Left kidney (tissue), 2 donors: ENCODE data around the gene BHLHE23. TPM values are rescaled to one million over a fixed set of nuclear protein-coding genes. Genes with fewer than 3 reads are reported as not detected.

Source experiments
- DNase-seq: peaks from one replicate; pipeline ENCODE4 v3.0.0-alpha.2; 2013
- polyA plus RNA-seq: library from polyadenylated mRNA; unstranded; fragments of 120-200 nt; gene quantifications from one replicate; pipeline ENCODE4 v1.2.1, GENCODE V29; 2013; ENCODE audit not compliant: insufficient read length

The BHLHE23 gene
- polyA plus RNA-seq, 1 donor = not detected

DNA sequence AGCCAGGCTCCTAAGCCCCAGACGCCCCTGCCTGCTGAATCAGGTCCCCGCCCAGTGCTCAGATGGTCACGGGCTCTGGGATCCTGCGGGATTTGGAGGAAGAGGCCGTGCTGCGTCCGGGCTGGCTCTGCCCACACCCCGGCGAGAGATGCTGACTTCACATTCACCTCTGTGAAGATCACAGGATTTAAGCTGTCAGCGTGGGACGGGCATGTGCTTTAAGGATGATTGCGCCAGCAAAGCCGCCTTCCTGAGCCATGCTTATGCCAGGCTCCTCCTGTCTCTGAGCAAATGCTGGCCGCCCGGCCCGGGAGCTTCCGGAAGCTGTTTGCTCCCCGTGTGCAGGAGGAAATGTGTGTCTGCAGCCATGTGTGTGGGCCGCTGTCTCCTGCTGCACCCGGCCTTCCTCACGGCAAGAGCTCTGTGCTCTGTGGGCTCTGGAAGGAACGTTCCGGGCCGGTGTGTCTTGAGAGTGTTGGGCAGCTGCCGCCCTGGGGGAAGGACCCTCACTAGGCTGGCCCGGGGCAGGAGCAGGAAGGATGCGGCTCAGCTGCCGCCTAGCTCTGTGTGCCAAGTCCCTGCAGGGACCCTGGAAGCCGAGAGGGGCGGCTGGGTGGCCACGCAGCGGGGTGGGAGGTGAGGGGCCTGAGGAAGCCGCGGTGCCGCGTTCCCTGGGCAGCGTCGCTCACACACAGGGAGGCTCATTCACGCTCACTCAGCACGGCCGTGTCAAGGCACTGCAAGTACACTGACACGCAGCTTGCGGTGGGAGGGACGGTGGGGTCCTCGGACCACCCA lies 19.0 kb upstream of the BHLHE23 start:
- no peak for DNase-seq

DNA sequence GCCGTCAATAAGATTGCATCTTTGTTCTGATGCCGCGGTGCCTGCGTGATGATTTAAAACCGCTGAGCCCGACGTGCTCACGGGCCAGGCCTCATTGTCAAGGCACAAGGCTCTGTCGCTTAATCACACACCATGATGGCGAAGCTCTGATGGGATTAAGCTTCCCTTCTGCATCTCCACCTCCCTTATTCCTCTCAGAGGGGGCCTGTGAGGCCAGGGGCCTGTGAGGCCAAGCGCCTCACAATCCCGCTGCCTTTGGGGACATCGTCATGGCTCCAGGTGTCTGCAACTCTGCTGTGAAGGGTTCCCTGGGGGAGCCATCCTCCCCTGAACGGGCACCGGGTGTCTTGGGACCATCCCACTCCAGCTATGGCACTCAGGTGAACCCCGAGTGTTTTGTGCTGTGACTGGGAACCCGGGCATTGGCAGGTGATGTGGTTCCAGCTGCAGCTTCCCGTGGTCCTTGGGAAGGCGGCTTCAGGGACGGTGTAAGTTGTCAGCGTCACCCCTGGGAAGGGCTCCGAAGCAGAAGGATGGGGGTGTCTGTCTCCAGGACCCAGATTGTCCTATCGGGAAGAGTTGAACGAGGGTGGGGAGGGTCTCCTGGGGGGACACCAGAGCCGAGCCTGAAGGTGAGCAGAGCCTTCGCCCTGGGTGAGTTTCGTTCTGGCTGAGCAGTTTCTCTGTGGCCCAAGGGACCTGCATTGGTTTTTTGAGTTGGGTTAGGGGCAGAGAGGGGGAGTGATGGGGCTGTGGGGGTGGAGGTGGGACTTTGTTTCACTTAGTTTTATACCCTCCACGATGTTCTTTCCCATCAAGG lies 18.0 kb upstream of the BHLHE23 start:
- DNase-seq = no peak

DNA sequence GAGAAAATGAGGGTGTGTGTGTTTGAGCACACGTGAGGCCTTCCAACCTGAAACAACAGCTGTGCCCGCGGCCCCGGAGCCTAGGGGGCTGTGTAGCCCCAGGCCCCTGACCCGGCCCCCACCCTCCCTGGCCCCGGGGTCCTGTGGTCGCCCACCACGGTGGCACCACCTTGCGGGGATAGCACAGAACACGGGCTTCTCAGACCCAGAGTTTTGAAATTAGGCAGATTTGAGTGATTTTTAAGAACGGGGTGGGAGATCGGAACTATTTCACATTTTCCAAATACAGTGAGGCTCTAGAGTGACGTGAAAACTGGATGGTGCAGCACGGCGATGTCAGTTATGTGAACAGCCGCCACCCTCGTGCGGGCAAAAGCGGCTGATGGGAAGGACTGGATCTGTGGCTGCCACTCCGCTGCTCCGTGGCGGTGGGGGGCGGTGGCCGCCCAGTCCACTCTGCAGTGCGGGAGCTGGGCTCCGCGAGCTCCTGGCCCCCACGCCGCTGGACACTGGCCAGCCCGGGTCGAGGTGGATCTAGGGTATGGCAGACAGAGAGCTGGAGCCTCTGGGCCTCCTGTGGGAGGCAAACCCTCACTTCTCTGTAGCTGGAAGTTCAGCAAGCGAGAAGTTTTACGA lies 17.3 kb upstream of the BHLHE23 start:
- DNase-seq = no peak

DNA sequence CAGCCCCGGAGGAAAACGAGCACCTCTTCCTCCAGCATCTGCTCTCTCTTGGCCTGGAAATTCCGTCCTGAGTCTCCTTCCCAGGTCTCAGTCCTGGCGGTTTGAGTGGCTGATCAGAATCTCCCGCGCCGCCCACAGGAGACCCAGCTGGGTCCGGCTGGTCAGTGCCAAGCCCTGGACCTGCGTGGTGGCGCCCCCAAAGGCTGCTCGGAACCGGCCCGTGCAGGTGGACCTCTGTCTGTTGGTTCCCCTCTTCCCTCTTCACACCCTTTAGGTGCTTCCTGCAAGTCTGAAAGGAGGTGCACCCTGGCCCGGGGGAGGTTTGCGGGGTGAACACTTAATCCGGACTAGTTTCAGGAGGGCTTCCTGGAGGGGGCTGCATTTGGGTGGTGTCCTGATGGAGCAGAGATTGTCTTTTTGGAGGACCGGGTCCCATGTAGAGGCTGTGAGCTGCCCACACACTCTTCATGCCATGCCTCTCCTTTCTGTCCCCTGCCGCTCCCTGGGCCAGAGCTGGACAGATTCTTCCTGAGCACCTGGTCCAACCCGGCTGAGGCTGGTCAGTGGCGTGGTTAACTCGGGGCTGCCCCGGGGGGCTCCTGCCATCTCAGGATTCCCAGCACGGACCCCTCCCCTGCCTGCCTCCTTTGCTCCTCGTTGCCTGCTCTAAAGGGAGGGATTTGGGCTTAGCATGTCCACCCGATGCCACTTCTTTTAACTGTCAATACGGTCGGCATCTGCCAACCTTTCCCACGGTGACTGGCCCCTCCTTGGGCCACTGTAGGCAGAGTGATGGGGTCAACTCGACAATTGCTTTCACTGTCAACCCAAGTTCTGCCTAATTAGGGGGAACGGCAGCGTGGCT lies 16.5 kb upstream of the BHLHE23 start:
- DNase-seq = no peak

DNA sequence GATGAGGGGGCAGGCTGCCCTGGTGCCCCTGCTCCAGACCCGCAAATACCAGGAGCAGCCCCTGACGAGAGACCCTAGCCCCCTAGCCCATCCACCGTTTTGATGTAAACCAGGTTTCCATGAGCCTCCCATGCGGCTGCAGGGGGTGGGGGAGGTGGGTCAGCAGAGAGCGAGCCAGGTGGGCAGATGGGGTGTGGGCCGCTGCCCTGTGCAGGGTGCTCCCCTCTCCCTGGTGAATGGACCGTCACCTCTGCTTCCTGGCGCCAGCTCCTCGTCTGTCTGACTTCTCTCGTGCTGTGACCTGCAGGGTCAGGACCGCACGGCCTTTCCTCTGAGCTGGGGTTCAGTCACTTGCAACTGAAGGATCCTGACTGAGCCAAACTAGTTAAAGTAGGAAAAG lies 15.7 kb upstream of the BHLHE23 start:
- DNase-seq = no peak

DNA sequence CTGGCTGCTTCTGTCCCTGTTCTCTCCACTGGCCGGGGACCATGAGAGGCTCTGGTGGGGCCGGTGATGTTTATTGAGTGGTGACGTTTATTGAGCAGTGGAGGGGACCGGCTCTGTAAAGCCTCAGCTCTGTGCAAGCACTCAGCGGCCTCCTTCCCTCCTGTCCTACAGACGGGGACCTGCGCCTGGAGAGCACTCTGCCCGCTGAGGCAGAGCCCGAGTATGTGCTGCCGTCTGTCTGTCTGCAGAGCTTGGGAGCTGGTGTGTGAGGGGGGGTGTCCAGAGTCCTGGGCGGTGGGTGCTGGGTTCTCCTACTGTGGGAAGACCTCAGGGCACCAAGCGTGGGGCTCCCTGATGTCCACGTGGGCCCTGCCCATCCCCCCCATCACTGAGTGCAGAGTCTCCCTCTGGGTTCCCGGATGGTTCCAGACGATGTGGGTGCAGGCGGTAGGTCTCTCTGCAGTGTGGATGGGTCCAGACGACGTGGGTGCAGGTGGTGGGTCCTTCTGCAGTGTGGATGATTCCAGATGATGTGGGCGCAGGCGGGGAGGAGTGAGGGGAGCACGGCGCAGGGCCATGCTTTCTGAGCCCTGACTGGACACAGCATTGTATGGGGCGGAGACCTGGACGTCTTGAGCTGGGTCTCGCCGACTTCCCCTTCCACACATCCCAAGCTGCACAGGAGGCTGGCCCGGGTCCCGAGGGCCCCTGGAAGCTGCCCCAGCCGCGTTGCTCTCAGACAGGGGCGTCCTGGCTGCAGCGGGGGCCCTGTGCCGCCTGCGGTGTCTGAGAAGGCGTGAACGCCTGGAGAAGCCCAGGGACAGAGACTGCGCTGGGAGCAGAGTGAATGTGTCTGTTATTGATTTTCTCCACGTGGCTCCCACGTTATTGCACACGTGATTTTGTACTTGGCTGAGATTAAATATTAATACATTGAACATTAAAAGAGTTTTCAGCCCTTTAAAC lies 14.9 kb upstream of the BHLHE23 start:
- no peak for DNase-seq

DNA sequence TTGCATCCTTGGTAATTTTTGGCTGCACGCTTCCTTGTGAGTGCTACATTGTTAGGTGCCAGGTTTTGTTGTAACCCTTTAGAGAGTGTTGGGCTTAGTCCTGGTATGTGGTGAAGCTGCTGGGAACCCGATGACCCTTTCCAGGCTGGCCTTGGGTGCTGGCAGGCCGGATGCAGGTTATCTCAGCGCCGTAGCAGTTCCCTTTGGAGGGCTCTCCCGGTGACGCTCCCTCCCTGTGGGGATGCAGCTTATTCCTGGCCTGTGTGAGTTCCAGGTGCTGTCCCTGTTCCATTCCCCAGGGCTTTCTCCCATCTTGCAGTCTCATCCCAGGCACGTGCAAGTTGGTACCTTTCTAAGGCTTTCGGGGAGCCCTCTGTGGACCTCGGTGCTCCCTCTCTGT lies 13.9 kb upstream of the BHLHE23 start:
- no peak for DNase-seq

DNA sequence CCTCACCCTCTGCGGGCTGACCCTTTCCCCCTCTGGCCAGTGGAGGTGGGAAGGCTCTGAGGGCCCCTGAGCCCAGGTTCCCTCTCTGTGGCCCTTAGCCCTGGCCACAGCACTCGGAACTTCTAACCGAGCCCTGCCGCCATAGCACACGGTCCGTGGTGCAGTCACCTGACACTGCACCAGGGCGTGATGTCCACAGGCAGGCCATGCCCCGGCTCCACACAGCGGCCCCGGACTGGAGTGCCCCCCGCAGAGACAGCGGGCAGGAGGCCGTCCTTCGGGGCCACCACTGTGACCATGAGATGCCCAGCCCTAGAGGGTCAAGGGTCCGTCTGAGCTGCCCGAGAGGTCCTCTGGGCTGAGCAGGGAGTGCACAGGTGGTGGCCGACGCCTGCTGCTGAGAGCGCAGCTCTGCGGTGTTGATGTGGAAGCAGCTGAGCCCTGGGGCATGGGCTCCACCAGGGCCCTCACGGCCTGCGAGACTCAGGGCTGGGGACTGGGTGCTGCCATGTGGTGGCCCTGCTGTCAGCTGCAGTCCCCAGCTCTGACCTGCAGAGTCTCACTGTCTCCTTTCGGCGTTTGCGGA lies 11.2 kb upstream of the BHLHE23 start:
- DNase-seq = no peak

DNA sequence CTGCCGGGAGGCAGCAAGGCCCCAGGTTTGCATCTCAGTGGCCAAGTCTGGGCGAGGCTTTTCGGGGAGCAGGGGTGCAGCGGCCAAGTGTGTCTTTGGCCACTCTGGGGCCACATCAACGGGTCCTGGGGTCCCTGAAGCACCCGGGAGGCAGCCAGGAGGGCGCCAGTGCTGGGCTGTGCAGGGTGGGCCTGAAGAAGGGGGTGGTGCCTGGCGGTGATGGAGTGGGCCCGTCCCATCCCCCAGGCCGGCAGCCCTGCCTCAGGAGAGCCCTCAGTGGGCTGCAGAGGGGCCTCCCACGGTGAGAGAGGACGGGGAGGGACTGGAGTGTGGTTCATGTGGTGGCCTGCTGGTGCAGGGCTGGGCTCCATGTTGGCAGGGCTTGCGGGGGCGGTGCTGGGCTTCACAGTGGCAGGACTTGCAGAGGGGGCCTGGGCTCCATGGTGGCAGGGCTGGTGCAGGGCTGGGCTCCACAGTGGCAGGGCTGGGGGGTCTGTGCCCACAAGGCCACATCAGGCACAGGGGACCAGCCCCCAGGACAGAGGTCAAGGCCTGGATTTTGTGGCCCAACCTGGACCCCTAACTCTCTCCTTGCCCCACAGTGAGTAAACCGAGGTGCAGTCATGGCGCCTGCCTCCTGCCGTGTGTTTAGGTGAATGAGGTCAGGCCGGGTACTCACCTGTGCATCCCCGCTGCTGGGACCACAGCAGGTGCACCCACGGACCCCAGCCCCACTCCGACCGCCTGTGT lies 10.5 kb upstream of the BHLHE23 start:
- no peak for DNase-seq

DNA sequence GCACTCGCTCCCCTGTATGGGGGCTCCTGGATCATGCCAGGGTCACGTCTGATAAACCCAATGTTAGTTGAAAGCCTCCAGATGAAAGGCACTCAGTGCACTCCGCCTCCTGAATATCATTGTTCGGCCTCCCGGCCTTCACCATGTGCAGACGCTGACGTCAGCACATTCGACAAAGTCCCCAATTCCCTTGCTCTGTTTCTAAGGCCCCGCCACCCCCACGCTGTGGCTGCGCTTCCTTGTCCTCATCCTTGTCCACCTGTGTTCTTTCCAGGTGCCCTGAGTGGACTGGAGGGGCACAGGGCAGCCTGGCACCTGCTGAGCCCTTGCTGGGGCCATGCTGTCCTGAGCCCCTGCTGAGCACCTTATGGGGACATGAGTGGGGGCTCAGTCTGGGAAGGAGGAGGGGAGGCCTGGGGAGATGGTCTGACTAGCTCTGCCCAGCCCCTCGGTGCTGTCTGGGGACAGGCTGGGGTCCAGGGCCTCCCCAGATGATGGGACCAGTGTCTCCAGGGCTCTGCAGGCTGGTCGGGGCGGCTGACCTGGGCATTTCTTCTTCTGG lies 9.8 kb upstream of the BHLHE23 start:
- no peak for DNase-seq

DNA sequence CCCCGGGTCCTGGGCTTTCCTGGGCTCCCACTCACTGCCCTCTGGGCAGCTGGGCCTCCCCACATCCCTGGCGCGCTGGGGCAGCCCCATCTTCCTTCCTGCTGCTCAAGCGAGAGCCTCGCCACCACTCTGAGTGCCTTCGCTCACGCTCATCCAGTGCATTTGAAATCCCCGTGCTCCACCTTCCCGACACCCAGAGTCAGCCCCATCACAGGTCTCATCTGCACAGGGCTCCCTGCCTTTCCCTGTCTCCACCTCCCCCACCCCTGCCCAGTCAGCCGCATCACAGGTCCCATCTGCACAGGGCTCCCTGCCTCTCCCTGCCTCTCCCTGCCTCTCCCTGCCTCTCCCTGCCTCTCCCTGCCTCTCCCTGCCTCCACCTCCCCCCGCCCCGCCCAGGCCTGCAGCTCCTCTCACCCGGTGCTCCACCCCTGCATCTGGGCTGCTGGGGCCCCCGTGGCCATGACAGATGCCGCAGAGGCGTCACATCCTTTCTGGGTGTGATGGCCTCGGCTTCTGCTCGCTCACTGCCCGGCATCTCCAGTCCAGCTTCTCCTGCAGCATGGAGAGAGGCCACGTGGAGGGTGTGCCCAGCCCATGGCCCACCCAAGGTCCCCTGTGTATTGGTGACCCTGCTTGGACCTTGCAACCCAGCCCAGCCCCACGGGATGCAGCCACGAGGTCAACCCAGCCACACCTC lies 9.0 kb upstream of the BHLHE23 start:
- DNase-seq = no peak

DNA sequence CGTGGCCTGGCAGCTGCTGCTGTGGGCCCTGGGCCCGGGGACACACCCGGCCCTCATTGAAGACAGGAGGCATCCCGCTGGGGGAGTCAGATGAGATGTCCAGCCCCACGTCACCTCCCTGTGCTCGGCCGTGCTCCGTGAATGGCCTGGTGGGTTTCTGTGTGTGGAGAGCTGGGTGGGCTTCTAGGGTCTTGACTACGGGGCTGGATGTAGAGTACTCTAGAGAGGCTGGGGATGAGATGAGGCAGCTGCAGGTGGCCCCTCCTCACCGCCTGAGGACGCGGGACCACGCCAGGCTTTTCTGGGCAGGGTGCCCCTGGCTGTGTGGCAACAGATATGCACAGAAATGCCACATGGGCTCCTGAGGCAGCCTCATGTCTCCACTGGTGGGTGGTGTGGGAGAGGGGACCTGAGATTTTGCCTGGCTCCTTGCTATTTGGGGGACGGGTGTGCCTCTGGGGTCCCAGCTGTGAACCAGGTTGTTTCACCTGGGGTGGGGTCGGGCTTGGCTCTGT lies 8.4 kb upstream of the BHLHE23 start:
- DNase-seq = no peak

DNA sequence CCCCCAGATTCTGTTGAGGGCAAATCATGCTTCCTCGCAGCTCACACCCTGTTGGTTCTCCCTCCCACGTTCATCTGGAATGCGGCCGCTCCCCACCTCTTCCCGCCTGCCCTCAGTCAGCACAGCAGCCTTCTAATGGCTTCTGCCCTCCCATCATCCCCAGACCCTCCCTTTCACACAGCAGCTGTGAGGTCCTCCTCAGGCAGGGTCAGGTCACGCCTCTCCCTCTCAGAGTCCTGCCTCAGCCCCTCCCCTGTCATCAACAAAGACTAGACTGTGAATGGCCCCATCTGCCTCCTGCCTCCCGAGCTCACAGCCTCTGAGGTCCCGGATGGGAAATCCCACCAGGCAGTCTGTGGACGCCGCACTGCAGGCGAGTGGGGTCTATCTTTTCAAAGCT lies 7.9 kb upstream of the BHLHE23 start:
- DNase-seq = peak; percentile 49

DNA sequence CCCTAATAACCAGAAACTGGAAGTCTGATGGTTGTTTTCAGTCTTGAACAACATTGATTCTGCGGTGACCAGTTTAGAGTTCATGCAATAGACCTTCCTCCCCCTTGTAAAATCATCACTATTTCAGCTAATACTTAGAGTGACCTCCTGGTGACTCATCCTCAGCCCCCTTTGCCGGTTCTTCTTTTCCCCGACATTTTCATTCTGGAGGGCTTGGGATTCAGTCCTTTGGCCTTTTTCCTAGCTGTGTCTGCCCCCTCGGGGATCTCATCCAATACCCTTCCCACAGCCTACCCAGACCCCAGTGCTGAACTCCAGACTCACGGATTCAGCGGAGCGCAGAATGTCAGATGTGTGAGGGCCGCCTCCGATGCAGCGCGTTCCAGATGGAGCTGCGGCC lies 7.5 kb upstream of the BHLHE23 start:
- no peak for DNase-seq

DNA sequence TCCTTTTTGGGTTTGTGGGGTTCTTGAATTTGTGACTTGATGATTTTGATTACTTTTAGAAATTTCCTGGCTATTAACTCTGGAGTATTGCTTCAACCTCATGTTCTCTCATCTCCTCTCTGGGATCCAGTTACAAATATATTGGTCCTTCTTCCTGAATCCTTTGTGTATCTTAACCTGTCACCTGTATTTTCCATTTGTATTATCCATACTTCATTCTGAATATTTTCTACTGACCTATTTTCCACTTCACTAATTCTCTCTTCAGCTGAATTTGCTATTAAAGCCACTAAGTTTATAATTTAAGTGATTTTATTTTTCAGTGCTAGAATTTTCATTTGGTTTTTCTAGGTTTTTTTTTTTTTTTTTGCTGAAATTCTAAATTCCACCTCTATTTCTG lies 6.4 kb upstream of the BHLHE23 start:
- DNase-seq = no peak

DNA sequence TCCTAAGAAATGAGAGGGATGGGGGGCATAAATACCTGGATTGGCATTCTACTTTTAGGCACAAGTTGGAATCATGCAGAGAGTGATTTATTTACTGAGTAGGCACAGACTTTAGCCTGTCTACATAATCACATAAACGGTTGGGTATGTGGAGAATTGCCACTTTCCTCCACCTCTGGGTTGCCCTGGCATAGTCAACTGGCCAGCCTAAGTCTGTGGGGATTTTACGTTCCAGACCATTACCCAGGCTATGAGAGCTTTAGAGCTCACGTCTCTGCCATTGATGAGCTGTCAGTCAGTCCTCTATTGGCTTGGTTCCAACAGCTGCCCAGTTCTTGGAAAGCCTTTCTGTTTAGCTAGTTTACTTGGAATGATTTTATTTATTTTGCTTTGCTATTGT lies 5.0 kb upstream of the BHLHE23 start:
- DNase-seq = no peak

DNA sequence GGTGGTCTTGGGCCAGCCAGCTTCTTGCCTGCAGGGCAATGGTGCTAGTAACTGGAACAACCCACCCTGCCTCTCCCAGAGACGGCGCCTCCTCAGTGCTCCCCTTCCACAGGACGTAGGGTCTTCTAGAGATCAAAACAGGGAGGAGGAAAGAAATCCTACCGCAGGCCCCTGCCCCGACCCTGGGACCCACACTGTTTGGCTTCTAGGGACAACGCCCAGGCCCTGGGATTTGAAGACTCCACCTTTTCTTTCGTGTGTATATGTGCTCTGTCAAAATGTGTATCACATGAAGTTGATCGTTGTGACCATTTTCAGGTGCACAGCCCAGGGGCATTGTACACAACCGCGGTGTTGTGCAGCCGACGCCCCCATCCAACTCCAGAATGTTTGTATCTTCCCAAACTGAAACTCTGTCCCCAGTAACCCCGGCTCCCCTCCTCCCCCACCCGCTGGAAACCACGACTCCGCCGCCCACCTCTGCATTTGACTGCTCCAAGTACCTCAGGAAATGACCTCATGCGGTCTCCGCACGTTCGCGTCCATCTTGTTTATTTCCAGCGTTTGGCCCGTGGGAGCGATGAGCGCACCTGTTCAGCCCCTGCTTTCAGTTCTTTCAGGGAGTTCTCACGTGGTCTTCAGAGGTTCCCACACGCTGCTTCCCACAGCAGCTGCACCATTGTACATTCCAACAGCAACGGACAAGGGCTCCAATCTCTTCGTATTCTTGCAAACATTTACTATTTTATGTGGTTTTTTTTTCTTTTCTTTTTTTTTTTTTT lies 3.4 kb upstream of the BHLHE23 start:
- no peak for DNase-seq
